Measurements from ENCODE around the gene LTF. TPM values are rescaled to one million over a fixed set of nuclear protein-coding genes. Genes with fewer than 3 reads are reported as not detected.

LTF gene
- total and polyA plus RNA-seq, 9 of the 15 experiments (the other 6 are each of a cell fraction or from before 2014, with no cell fraction given), result 0.07 TPM; not detected in 8

- TF ChIP-seq HMBOX1 (IDR thresholded peaks at IDR 0.05) (no peak), ZNF584 (CRISPR knock-in tag; IDR thresholded peaks at IDR 0.05; ENCODE audit: low read depth) (peak; percentile 47; the same call in 1 of the 2 replicates), HDAC8 (tag; IDR thresholded peaks at IDR 0.05) (no peak), ZNF551 (CRISPR knock-in tag; IDR thresholded peaks at IDR 0.05) (no peak), E2F6 (IDR thresholded peaks at IDR 0.05; ENCODE audit: borderline replicate concordance in 1 of 2, extremely low read depth in 1 of 2, insufficient read depth in 1 of 2, insufficient read length in 1 of 2, low read depth in 1 of 2, low read length in 1 of 2, poor library complexity in 1 of 2, severe bottlenecking in 1 of 2) (no peak), HNRNPLL (IDR thresholded peaks at IDR 0.05; ENCODE audit: low read depth, low read length, poor library complexity, severe bottlenecking) (no peak), MCM5 (IDR thresholded peaks at IDR 0.05; ENCODE audit: low read depth) (no peak), ZNF644 (tag; IDR thresholded peaks at IDR 0.05; ENCODE audit: low read depth) (no peak), ZNF384 (IDR thresholded peaks at IDR 0.05; ENCODE audit: low read depth, low read length) (peak; percentile 39; the same call in 1 of the 2 replicates), U2AF2 (optimal IDR thresholded peaks at IDR 0.05; ENCODE audit: low read depth, low read length) (no peak), NR1H2 (CRISPR knock-in tag; IDR thresholded peaks at IDR 0.05) (no peak), TARDBP (IDR thresholded peaks at IDR 0.05) (0 out of 2 replicates have a peak, but pooled peaks have one; percentile 49), IFI16 (CRISPR knock-in tag; IDR thresholded peaks at IDR 0.05) (no peak)
- TF ChIP-seq, protein P1, sequence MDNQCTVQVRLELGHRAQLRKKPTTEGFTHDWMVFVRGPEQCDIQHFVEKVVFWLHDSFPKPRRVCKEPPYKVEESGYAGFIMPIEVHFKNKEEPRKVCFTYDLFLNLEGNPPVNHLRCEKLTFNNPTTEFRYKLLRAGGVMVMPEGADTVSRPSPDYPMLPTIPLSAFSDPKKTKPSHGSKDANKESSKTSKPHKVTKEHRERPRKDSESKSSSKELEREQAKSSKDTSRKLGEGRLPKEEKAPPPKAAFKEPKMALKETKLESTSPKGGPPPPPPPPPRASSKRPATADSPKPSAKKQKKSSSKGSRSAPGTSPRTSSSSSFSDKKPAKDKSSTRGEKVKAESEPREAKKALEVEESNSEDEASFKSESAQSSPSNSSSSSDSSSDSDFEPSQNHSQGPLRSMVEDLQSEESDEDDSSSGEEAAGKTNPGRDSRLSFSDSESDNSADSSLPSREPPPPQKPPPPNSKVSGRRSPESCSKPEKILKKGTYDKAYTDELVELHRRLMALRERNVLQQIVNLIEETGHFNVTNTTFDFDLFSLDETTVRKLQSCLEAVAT (IDR thresholded peaks at IDR 0.05), result peak in 1 of 2 experiments; percentile 40; a peak in 1 of 4 replicates
Observed at GRCh38 chr3:46405301-46406019, 59.2 kb downstream of the LTF start (continued).

All from K562 (cell line).